Sigmoid colon (tissue), 7 donors: Measurements from ENCODE around the gene KCNT1. TPM values are rescaled to one million over a fixed set of nuclear protein-coding genes. Genes with fewer than 3 reads are reported as not detected.

Experiments used
- DNase-seq: peaks from one replicate; pipeline ENCODE4 v3.0.0-alpha.2; 2019
- H3K27ac ChIP-seq, 4 donors: fragments of 200-600 bp; sonication (generic); one replicate each; pipeline ENCODE4 v1.5.1; 2016 to 2019; ENCODE audit warnings: mild to moderate bottlenecking in 1 of 4
- H3K27me3 ChIP-seq, 3 donors: fragments of 200-600 bp; sonication (generic); one replicate each; pipeline ENCODE4 v1.5.1; 2019; ENCODE audit warnings: mild to moderate bottlenecking in 1 of 3
- H3K36me3 ChIP-seq, 4 donors: fragments of 200-600 bp; sonication (generic); one replicate each; pipeline ENCODE4 v1.5.1; 2016 to 2019
- H3K4me1 ChIP-seq, 4 donors: fragments of 200-600 bp; sonication (generic); one replicate each; pipeline ENCODE4 v1.5.1; 2017 to 2019
- H3K4me3 ChIP-seq, 4 donors: fragments of 200-600 bp; sonication (generic); one replicate each; pipeline ENCODE4 v1.5.1; 2017 to 2019; ENCODE audit warnings: mild to moderate bottlenecking in 2 of 4, moderate library complexity in 1 of 4
- H3K9me3 ChIP-seq, 4 donors: fragments of 200-600 bp in 3 of 4; sonication (generic) in 3 of 4; one replicate each; pipeline versions ENCODE4 v1.5.1 to v1.6.1; 2013 to 2019
- EP300 ChIP-seq, 4 donors: sonication (generic); formaldehyde crosslinking; IDR thresholded peaks; one replicate each; pipeline ENCODE4 v1.6.1; 2017; ENCODE audit warnings: antibody characterized with exemption in 4 of 4
- POLR2A ChIP-seq, 2 donors: fragments of 450-650 bp; IDR thresholded peaks; one replicate each; pipeline ENCODE4 v1.6.1; 2016; ENCODE audit warnings: antibody characterized with exemption in 2 of 2, mild to moderate bottlenecking in 2 of 2, moderate library complexity in 2 of 2
- POLR2AphosphoS5 ChIP-seq, 4 donors: sonication (generic); formaldehyde crosslinking; IDR thresholded peaks; one replicate each; pipeline ENCODE4 v1.6.1; 2017; ENCODE audit warnings: antibody characterized with exemption in 4 of 4
- WGBS, 2 donors: extraction: QIAGEN DNeasy Blood & Tissue Kit; methylation state at CpG; one replicate each; pipeline ENCODE4 v1.1.7; 2013; 5-methylcytosine and 5-hydroxymethylcytosine counted together
- intact Hi-C: fragments of 100-400 bp; cut with DNase I; formaldehyde crosslinking; loops from one replicate; pipeline ENCODE4 v1.15.1; 2023
- polyA plus RNA-seq, 3 donors: library from polyadenylated mRNA; stranded (reverse); fragments of 200-250 nt; gene quantifications; one replicate each; pipeline ENCODE4 v1.2.3, GENCODE V29; 2013
- total RNA-seq, 4 donors: library from RNA; depleted of rRNA; stranded (reverse); fragments of >200 nt; gene quantifications; one replicate each; pipeline ENCODE4 v1.1.0, GENCODE V29; 2016
- TF ChIP-seq, protein P1 (sequence below), 4 experiments: fragments of 450-650 bp in 3 of 4; fragments of 200-600 bp in 1 of 4; IDR thresholded peaks; one replicate each; pipeline ENCODE4 v1.5.1; 2016 to 2019; ENCODE audit warnings: antibody characterized with exemption in 4 of 4, mild to moderate bottlenecking in 3 of 4, moderate library complexity in 2 of 4
- donor health status: healthy with polysubstance abuse.
- donor health status: Bipolar disorder and iron deficiency.
- donor health status: healthy.

KCNT1 gene
- total and polyA plus RNA-seq, 7 donors, result 0.23 to 0.95 (median 0.32) TPM; not detected in 3

DNA sequence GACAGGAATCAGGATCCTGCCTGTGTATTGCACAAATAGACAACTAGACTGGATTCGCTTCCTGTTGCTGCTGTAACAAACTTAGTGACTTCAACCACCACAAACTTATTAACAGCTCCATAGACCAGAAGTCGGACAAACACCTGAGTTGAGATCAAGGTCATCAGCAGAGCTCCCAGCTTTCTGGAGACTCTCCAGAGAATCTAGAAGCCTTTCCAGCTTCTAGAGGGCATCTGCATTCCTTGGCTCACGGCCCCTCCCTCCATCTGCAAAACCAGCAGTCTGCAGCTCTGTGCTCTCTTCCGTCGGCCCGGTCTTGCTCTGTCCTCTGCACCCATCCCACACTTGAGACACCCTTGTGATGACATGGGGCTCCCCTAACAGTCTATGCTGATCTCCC lies 99.1 kb downstream of the KCNT1 start:
- 89 to 90% methylated on average over 6 of the region's 6 CpGs for WGBS, 2 donors
- DNase-seq, result no peak
- Histone ChIP-seq H3K36me3 (no peaks in the 10 kb centered on the region), H3K27me3 (no peaks in the 10 kb centered on the region), H3K4me3 (no peak overlapping the region), H3K4me1 (no peaks in the 10 kb centered on the region), H3K9me3 (no peaks in the 10 kb centered on the region), H3K27ac (no peak overlapping the region)
- TF ChIP-seq EP300 (IDR thresholded peaks at IDR 0.05) (no peak), POLR2AphosphoS5 (IDR thresholded peaks at IDR 0.05) (no peak), POLR2A (IDR thresholded peaks at IDR 0.05) (no peak)
- TF ChIP-seq, protein P1, sequence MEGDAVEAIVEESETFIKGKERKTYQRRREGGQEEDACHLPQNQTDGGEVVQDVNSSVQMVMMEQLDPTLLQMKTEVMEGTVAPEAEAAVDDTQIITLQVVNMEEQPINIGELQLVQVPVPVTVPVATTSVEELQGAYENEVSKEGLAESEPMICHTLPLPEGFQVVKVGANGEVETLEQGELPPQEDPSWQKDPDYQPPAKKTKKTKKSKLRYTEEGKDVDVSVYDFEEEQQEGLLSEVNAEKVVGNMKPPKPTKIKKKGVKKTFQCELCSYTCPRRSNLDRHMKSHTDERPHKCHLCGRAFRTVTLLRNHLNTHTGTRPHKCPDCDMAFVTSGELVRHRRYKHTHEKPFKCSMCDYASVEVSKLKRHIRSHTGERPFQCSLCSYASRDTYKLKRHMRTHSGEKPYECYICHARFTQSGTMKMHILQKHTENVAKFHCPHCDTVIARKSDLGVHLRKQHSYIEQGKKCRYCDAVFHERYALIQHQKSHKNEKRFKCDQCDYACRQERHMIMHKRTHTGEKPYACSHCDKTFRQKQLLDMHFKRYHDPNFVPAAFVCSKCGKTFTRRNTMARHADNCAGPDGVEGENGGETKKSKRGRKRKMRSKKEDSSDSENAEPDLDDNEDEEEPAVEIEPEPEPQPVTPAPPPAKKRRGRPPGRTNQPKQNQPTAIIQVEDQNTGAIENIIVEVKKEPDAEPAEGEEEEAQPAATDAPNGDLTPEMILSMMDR (IDR thresholded peaks at IDR 0.05), result no peak
- intact Hi-C loops, result no loop called here

GRCh38 chr9:135802876-135803419 lies 101.0 kb downstream of the KCNT1 start:
- no peaks in the 10 kb centered on the region for H3K36me3 ChIP-seq
- H3K4me3 ChIP-seq, result no peak overlapping the region
- no peaks in the 10 kb centered on the region for H3K4me1 ChIP-seq
- no peaks in the 10 kb centered on the region for H3K27me3 ChIP-seq
- no peak for DNase-seq
- intact Hi-C loops, result no loop called here
- no peaks in the 10 kb centered on the region for H3K9me3 ChIP-seq
- TF ChIP-seq POLR2A (IDR thresholded peaks at IDR 0.05) (no peak), EP300 (IDR thresholded peaks at IDR 0.05) (no peak), POLR2AphosphoS5 (IDR thresholded peaks at IDR 0.05) (no peak)
- TF ChIP-seq, protein P1 (IDR thresholded peaks at IDR 0.05), result no peak
- H3K27ac ChIP-seq, result no peak overlapping the region
- 76 to 77% methylated on average over 18 of the region's 18 CpGs for WGBS, 2 donors

- no peak for TF ChIP-seq POLR2AphosphoS5 (IDR thresholded peaks at IDR 0.05)
- 88 to 94% methylated on average over 10 of the region's 10 CpGs for WGBS, 2 donors
- Histone ChIP-seq H3K4me3 (no peak overlapping the region), H3K4me1 (no peaks in the 10 kb centered on the region), H3K27ac (no peak overlapping the region), H3K36me3 (no peaks in the 10 kb centered on the region), H3K27me3 (no peaks in the 10 kb centered on the region), H3K9me3 (no peaks in the 10 kb centered on the region)
- intact Hi-C loops, result no loop called here
- DNase-seq, result no peak
Measured at GRCh38 chr9:135803441-135803840, 101.5 kb downstream of the KCNT1 start.

DNA sequence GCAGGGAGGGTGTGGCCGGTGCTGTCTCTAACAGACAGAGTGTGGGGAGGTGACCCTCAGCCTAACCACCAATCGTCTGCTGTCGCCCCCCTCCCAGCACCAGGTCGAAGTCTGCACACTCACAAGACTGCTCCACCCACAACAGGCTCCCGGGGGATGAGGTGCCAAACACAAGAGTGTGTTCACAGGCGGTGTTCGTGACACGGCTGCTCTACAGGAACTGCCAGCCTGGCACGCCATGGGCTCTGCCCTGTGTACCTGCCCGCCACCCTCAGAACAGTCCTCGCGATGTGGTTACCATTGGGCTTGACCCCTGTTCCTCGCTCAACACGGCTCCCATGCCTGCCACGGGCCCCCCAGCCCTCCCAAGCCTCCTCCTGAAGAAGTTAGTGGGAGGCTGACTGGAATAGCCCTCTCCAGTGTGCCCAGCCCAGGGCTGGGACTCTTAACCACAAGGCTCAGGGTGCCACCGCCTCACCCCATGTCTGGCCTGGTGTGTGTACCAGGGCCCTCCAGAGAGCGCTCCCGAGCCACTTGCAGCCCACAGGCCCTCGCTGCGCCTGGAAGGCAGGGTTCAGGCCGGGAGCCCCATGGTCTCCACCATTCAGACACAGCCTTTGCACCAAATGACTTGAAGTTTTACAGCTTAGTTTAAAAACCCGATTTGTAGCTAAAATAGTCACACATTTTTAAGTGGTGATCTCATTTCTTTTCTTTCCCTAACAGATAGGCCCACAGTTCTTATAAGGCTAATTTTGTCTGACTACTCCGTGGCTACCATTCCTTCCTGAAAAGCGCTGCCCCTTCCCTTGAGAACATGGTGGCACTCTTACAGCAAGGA lies 102.8 kb downstream of the KCNT1 start:
- H3K4me3 ChIP-seq, result no peak overlapping the region
- H3K4me1 ChIP-seq, result no peaks in the 10 kb centered on the region
- intact Hi-C loops, result no loop called here
- H3K27ac ChIP-seq, result no peak overlapping the region
- WGBS, 2 donors, result 66 to 81% methylated on average over 24 of the region's 24 CpGs
- H3K27me3 ChIP-seq, result no peaks in the 10 kb centered on the region
- peaks cover 0 to 8% (median under 1%) of the 10 kb centered on the region in 4 donors for H3K36me3 ChIP-seq
- TF ChIP-seq, protein P1 (IDR thresholded peaks at IDR 0.05), result no peak
- TF ChIP-seq POLR2A (IDR thresholded peaks at IDR 0.05) (no peak), EP300 (IDR thresholded peaks at IDR 0.05) (no peak), POLR2AphosphoS5 (IDR thresholded peaks at IDR 0.05) (no peak)
- no peak for DNase-seq
- H3K9me3 ChIP-seq, result no peaks in the 10 kb centered on the region

GRCh38 chr9:135805422-135806022 lies 103.5 kb downstream of the KCNT1 start:
- no peak for DNase-seq
- Histone ChIP-seq H3K36me3 (peaks cover 0 to 15% (median 6%) of the 10 kb centered on the region in 4 donors), H3K4me3 (no peak overlapping the region), H3K9me3 (no peaks in the 10 kb centered on the region), H3K27ac (no peak overlapping the region), H3K4me1 (no peaks in the 10 kb centered on the region), H3K27me3 (no peaks in the 10 kb centered on the region)
- TF ChIP-seq EP300 (IDR thresholded peaks at IDR 0.05), result no peak
- no peak for TF ChIP-seq POLR2A (IDR thresholded peaks at IDR 0.05)
- TF ChIP-seq POLR2AphosphoS5 (IDR thresholded peaks at IDR 0.05), result no peak
- TF ChIP-seq, protein P1 (IDR thresholded peaks at IDR 0.05), result no peak
- 75 to 89% methylated on average over 22 of the region's 22 CpGs for WGBS, 2 donors
- intact Hi-C loops, result no loop called here
